ENCODE measurements around the gene TUBB2A. TPM values are rescaled to one million over a fixed set of nuclear protein-coding genes. Genes with fewer than 3 reads are reported as not detected.

TUBB2A gene
- total and polyA plus RNA-seq, 10 of the 15 experiments (the other 5 are each of a cell fraction or from before 2014, with no cell fraction given) = 2.2 to 49.5 (median 31.3) TPM

DNA sequence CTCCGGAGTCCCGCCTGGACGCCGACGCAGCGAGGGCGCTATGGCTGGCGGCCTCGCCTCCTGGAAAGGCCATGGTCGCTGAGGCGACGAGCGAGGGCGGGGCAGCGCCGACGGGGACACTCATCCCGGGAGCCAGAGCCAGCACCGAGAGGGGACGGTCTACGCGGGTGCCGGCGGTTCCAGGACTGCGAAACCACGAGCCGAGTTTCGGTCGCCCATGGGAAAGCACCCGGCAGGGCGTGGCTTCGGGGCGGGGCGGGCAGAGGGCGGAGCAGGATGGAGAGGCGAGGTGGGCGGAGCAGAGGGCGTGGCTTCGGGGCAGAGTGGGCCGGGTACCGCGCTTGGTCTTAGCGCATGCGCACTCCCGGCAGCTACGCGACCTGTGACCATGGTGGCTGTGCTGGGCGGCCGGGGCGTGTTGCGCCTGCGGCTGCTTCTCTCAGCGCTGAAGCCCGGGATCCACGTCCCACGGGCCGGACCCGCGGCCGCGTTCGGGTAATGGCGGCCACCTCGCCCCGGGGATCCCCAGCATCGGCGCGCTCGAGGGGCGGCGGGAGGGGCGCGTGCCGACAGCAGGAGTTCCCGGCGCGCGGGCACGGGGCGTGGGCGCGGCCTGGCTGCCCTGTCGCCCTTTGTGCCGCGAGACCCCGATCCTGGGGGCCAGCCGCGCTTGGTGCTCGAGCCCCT is 38.8 kb downstream of the TUBB2A start, which contains the start of gene BPHL (continued):
- TF ChIP-seq, protein P1, sequence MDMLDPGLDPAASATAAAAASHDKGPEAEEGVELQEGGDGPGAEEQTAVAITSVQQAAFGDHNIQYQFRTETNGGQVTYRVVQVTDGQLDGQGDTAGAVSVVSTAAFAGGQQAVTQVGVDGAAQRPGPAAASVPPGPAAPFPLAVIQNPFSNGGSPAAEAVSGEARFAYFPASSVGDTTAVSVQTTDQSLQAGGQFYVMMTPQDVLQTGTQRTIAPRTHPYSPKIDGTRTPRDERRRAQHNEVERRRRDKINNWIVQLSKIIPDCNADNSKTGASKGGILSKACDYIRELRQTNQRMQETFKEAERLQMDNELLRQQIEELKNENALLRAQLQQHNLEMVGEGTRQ (IDR thresholded peaks at IDR 0.05; ENCODE audit: borderline replicate concordance, low read depth, low read length) = no peak
- peak; percentile 74 for TF ChIP-seq YY1 (IDR thresholded peaks at IDR 0.05; ENCODE audit: low read depth, low read length)
- no peak for TF ChIP-seq ZNF274 (IDR thresholded peaks at IDR 0.05; ENCODE audit: insufficient read depth, insufficient read length)
- no peak for TF ChIP-seq MTA3 (IDR thresholded peaks at IDR 0.05; ENCODE audit: borderline replicate concordance, low read length)
- TF ChIP-seq SREBF1 (IDR thresholded peaks at IDR 0.05; ENCODE audit: low read length) = no peak
- peak; percentile 83 for TF ChIP-seq RELA (IDR thresholded peaks at IDR 0.05; ENCODE audit: borderline replicate concordance, partially characterized antibody)
- TF ChIP-seq TAF1 (IDR thresholded peaks at IDR 0.05; ENCODE audit: borderline replicate concordance, low read depth, low read length) = no peak

DNA sequence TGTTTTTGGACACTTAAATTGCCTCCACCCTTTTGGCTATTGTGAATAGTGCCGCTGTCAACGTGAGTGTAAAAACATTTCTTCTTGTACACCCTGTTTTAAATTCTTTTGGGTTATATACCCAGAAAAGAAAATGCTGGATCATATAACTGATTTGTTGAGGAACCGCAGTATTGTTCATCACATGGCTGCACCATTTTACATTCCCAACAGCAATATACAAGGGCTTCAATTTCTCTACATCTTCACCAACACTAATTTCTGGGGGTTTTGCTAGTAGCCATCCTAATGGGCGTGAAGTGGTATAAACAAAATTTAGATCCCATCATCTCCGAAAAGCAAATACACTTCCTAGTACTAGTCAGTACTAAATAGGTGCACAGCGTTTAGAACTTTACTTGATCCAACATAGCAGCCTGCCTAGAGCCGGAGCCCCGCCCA is 39.4 kb downstream of the TUBB2A start:
- no peaks in the 10 kb centered on the region for H4K20me1 ChIP-seq (ENCODE audit: control insufficient read depth, insufficient read depth)
- in situ Hi-C loops (cut with MboI) = no loop called here
- H2AFZ ChIP-seq (ENCODE audit: control insufficient read depth, low read depth, low read length) = peak overlapping the region; percentile 98
- peaks cover 2 to 3% of the 10 kb centered on the region in 2 experiments for H3K36me3 ChIP-seq (ENCODE audit: control insufficient read depth in 2 of 2, insufficient read depth in 2 of 2, low read length in 1 of 2)
- peak overlapping the region; percentile 87 for H3K4me3 ChIP-seq
- DNase-seq (ENCODE audit: low read depth, low spot score) (no peak), FAIRE-seq (no peak), ATAC-seq (no peak)
- no peaks in the 10 kb centered on the region for H3K9me3 ChIP-seq (replicated peaks; ENCODE audit: control insufficient read depth, insufficient read depth, low read length)
- H3K4me1 ChIP-seq (ENCODE audit: control insufficient read depth, insufficient read depth, low read length) = peaks cover 6% of the 10 kb centered on the region; the same call in 1 of the 2 replicates
- SMC1A ChIA-PET (ENCODE audit: uncharacterized antibody, unreplicated experiment) = interaction anchor here (1.0 kb wide), 1 partner anchor 118 kb away, joined by 4 read pairs; the partner anchor contains the start of gene NQO2
- RAD21 ChIA-PET (ENCODE audit: unreplicated experiment) = no interaction called here
- POLR2A ChIA-PET = no interaction called here
- CTCF ChIA-PET = no interaction called here
- H3K27me3 ChIP-seq (replicated peaks in 1 of 2; ENCODE audit: control insufficient read depth in 2 of 2, insufficient read depth in 2 of 2, low read length in 1 of 2) = no peaks in the 10 kb centered on the region
- intact Hi-C loops (cut with micrococcal nuclease; ENCODE audit: unreplicated experiment) = loop anchor here (2.0 kb wide), 1 partner anchor 49 kb away; the partner anchor contains the start of gene RIPK1
- TF ChIP-seq TCF3 (IDR thresholded peaks at IDR 0.05; ENCODE audit: borderline replicate concordance, insufficient read depth, low read depth, low read length) (no peak), KDM1A (IDR thresholded peaks at IDR 0.05; ENCODE audit: borderline replicate concordance) (no peak), CBFB (IDR thresholded peaks at IDR 0.05; ENCODE audit: low read depth) (0 out of 2 replicates have a peak, but pooled peaks have one; percentile 5), SMARCA5 (IDR thresholded peaks at IDR 0.05) (0 out of 2 replicates have a peak, but pooled peaks have one; percentile 47), SREBF1 (IDR thresholded peaks at IDR 0.05; ENCODE audit: low read length) (no peak)
- TF ChIP-seq, protein P2, sequence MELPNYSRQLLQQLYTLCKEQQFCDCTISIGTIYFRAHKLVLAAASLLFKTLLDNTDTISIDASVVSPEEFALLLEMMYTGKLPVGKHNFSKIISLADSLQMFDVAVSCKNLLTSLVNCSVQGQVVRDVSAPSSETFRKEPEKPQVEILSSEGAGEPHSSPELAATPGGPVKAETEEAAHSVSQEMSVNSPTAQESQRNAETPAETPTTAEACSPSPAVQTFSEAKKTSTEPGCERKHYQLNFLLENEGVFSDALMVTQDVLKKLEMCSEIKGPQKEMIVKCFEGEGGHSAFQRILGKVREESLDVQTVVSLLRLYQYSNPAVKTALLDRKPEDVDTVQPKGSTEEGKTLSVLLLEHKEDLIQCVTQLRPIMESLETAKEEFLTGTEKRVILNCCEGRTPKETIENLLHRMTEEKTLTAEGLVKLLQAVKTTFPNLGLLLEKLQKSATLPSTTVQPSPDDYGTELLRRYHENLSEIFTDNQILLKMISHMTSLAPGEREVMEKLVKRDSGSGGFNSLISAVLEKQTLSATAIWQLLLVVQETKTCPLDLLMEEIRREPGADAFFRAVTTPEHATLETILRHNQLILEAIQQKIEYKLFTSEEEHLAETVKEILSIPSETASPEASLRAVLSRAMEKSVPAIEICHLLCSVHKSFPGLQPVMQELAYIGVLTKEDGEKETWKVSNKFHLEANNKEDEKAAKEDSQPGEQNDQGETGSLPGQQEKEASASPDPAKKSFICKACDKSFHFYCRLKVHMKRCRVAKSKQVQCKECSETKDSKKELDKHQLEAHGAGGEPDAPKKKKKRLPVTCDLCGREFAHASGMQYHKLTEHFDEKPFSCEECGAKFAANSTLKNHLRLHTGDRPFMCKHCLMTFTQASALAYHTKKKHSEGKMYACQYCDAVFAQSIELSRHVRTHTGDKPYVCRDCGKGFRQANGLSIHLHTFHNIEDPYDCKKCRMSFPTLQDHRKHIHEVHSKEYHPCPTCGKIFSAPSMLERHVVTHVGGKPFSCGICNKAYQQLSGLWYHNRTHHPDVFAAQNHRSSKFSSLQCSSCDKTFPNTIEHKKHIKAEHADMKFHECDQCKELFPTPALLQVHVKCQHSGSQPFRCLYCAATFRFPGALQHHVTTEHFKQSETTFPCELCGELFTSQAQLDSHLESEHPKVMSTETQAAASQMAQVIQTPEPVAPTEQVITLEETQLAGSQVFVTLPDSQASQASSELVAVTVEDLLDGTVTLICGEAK (IDR thresholded peaks at IDR 0.05; ENCODE audit: borderline replicate concordance) = 0 out of 2 replicates have a peak, but pooled peaks have one; percentile 19
- TF ChIP-seq, protein P3, sequence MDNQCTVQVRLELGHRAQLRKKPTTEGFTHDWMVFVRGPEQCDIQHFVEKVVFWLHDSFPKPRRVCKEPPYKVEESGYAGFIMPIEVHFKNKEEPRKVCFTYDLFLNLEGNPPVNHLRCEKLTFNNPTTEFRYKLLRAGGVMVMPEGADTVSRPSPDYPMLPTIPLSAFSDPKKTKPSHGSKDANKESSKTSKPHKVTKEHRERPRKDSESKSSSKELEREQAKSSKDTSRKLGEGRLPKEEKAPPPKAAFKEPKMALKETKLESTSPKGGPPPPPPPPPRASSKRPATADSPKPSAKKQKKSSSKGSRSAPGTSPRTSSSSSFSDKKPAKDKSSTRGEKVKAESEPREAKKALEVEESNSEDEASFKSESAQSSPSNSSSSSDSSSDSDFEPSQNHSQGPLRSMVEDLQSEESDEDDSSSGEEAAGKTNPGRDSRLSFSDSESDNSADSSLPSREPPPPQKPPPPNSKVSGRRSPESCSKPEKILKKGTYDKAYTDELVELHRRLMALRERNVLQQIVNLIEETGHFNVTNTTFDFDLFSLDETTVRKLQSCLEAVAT (IDR thresholded peaks at IDR 0.05) = peak; percentile 37; the same call in 1 of the 2 replicates
- H3K4me2 ChIP-seq (ENCODE audit: control insufficient read depth, insufficient read depth) = peak overlapping the region; percentile 75
- H3K9ac ChIP-seq (ENCODE audit: control insufficient read depth, insufficient read depth, low read length) = peak overlapping the region; percentile 42
- no peaks in the 10 kb centered on the region for H3K79me2 ChIP-seq (ENCODE audit: control insufficient read depth, insufficient read depth, low read length)
- no TSS peak for BruUV-seq (replicated peaks)
- H3K27ac ChIP-seq (ENCODE audit: control insufficient read depth, insufficient read depth) = peak overlapping the region; percentile 86
- WGBS (ENCODE audit: insufficient coverage, insufficient replicate concordance, low lambda C conversion rate, missing lambda C conversion rate) = 6% methylated on average over 8 of the region's 8 CpGs

All from GM12878 (cell line).